Heart left ventricle (tissue), 16 donors: ENCODE measurements around the gene MUC6. TPM values are rescaled to one million over a fixed set of nuclear protein-coding genes. Genes with fewer than 3 reads are reported as not detected.

Experiments used
- ATAC-seq, 4 donors: fragments of 200-7000 bp; cut with Tn5 transposase; one replicate each; pipeline ENCODE4 v1.9.1; 2020 to 2022; ENCODE audit warnings: moderate library complexity in 4 of 4, mild to moderate bottlenecking in 3 of 4, moderate number of reproducible peaks in 1 of 4
- DNase-seq, 5 donors: peaks; one replicate each; pipeline ENCODE4 v3.0.0-alpha.2; 2020
- H3K27ac ChIP-seq, 12 donors: fragments of 200-600 bp; sonication (generic) in 4 of 12; one replicate each; pipeline versions ENCODE4 v1.5.0 to v1.8.0; 2016 to 2022; ENCODE audit warnings: mild to moderate bottlenecking in 2 of 12
- H3K27me3 ChIP-seq, 9 donors: fragments of 200-600 bp; sonication (generic) in 2 of 9; one replicate each; pipeline versions ENCODE4 v1.5.1 to v1.8.0; 2016 to 2022; ENCODE audit warnings: mild to moderate bottlenecking in 3 of 9
- H3K36me3 ChIP-seq, 9 donors: fragments of 200-600 bp; sonication (generic) in 2 of 9; one replicate each; pipeline versions ENCODE4 v1.5.0 to v1.8.0; 2018 to 2022; ENCODE audit warnings: mild to moderate bottlenecking in 2 of 9
- H3K4me1 ChIP-seq, 12 donors: fragments of 200-600 bp; sonication (generic) in 4 of 12; one replicate each; pipeline versions ENCODE4 v1.5.0 to v1.8.0; 2016 to 2022; ENCODE audit warnings: mild to moderate bottlenecking in 3 of 12
- H3K4me3 ChIP-seq, 12 donors: fragments of 200-600 bp; sonication (generic) in 4 of 12; one replicate each; pipeline versions ENCODE4 v1.5.0 to v1.8.0; 2017 to 2022; ENCODE audit warnings: mild to moderate bottlenecking in 9 of 12, moderate library complexity in 4 of 12
- H3K9me3 ChIP-seq, 12 donors: fragments of 200-600 bp; sonication (generic) in 4 of 12; one replicate each; pipeline versions ENCODE4 v1.5.0 to v1.8.0; 2016 to 2022; ENCODE audit warnings: mild to moderate bottlenecking in 1 of 12
- POLR2A ChIP-seq, 2 donors: fragments of 450-650 bp; IDR thresholded peaks; one replicate each; pipeline ENCODE4 v1.6.1; 2017; ENCODE audit warnings: antibody characterized with exemption in 2 of 2, mild to moderate bottlenecking in 2 of 2, moderate library complexity in 2 of 2
- whole genome bisulfite sequencing, 4 donors: extraction: QIAGEN DNeasy Blood & Tissue Kit in 2 of 4; methylation state at CpG; one replicate each; pipeline versions ENCODE4 v1.1.5 to v1.1.7; 2013 to 2018; 5-methylcytosine and 5-hydroxymethylcytosine counted together
- intact Hi-C, 10 donors: fragments of 100-400 bp; cut with DNase I; formaldehyde crosslinking; loops; one replicate each; pipeline versions ENCODE4 v1.11.1 to v1.14.2; 2022
- polyA plus RNA-seq, 2 donors: library from polyadenylated mRNA; stranded (reverse); fragments of 200-250 nt; gene quantifications; one replicate each; pipeline ENCODE4 v1.2.3, GENCODE V29; 2013
- total RNA-seq, 9 donors: library from RNA; depleted of rRNA in 2 of 9; stranded (reverse); fragments of >200 nt in 2 of 9; fragmentation: NEBNext Ultra II Directional in 3 of 9; extraction: Animal tissue kit (Norgen Biotek cat#: 25700) in 3 of 9; gene quantifications; one replicate each; pipeline versions ENCODE4 v1.1.0 to v1.2.4, GENCODE V29; 2016 to 2023
- TF ChIP-seq, protein P1 (sequence below), 12 donors: fragments of 200-600 bp; sonication (generic) in 4 of 12; IDR thresholded peaks; one replicate each; pipeline versions ENCODE4 v1.5.0 to v1.8.0; 2018 to 2022; ENCODE audit warnings: antibody characterized with exemption in 12 of 12, mild to moderate bottlenecking in 5 of 12
- donor health status: ischemic (EF 13 %, LVEDD 7.1; RV severe dilation, severe dysfunction).
- donor health status: healthy with polysubstance abuse.
- donor health status: DM: no; HTN: yes; CAD: no.
- donor health status: DM: no; HTN: no; CAD: no.
- donor health status: ischemic (EF 25% LVEDD 6.9; RV normal size, moderate dysfunction).
- donor health status: ischemic (EF 25% LVEDD 5.7; RV mildly dilated, moderate dysfunction).
- donor health status: healthy.
- donor health status: DM: yes; HTN: yes; CAD: no.
- donor health status: ischemic (EF 35%, LVEDD 5.7; RV mildly dilated, moderate dysfunction).
- donor health status: nonischemic (EF 11% LVEDD 7.7; RV severe dilation, severe dysfunction).
- donor health status: DM: yes; HTN: yes; CAD: no.
- donor health status: PGD.
- donor health status: ischemic (EF 29% LVEDD 5.4; RV normal size, mild dysfunction).
- donor health status: nonischemic (EF 23%, LVEDD 6.1; RV moderate dilation, normal function).

MUC6 gene
- total and polyA plus RNA-seq, 11 donors: 0.04 to 0.06 TPM; not detected in 9

DNA sequence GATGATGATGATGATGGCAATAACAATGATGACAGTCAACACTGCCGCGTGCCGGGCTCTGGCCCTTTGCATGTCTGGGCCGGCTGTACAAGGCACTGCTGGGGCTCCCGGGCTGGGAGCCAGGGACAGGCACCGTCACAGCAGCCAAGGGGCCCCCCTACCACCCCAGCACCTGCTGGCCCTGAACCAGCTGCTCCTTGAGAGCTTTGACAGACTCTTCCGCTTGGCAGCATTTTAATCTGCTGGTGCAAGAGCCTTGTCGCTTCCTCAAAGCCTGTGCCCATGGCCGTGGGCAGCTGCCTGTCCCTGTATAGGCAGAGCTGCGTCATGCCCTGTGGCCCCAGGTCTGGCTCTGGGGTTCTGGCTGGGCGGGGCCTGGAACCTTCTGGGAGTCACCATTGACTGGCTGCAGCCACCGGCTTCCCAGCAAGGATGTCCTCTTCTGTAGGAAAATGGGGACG is 12.9 kb upstream of the MUC6 start:
- no peak overlapping the region for H3K4me3 ChIP-seq
- WGBS, 4 donors: 48 to 73% (median 66%) methylated on average over 2 to 13 of the region's 13 CpGs
- H3K27ac ChIP-seq: no peak overlapping the region
- H3K27me3 ChIP-seq: peaks cover 0 to 58% (median 9%) of the 10 kb centered on the region in 9 donors
- ATAC-seq: no peak
- no peak for TF ChIP-seq POLR2A (IDR thresholded peaks at IDR 0.05)
- TF ChIP-seq, protein P1, sequence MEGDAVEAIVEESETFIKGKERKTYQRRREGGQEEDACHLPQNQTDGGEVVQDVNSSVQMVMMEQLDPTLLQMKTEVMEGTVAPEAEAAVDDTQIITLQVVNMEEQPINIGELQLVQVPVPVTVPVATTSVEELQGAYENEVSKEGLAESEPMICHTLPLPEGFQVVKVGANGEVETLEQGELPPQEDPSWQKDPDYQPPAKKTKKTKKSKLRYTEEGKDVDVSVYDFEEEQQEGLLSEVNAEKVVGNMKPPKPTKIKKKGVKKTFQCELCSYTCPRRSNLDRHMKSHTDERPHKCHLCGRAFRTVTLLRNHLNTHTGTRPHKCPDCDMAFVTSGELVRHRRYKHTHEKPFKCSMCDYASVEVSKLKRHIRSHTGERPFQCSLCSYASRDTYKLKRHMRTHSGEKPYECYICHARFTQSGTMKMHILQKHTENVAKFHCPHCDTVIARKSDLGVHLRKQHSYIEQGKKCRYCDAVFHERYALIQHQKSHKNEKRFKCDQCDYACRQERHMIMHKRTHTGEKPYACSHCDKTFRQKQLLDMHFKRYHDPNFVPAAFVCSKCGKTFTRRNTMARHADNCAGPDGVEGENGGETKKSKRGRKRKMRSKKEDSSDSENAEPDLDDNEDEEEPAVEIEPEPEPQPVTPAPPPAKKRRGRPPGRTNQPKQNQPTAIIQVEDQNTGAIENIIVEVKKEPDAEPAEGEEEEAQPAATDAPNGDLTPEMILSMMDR (IDR thresholded peaks at IDR 0.05): no peak
- intact Hi-C loops: loop anchor here in 1 of 10 donors (5.0 kb wide), 1 partner anchor 147 kb away; no protein-coding TSS in a partner anchor
- peaks cover 0 to 6% (median 0%) of the 10 kb centered on the region in 12 donors for H3K9me3 ChIP-seq
- H3K36me3 ChIP-seq: no peaks in the 10 kb centered on the region
- H3K4me1 ChIP-seq: peaks cover 0 to 18% (median 0%) of the 10 kb centered on the region in 12 donors
- DNase-seq: peak in 3 of 5 donors; percentile 19 to 46 (median 29)

DNA sequence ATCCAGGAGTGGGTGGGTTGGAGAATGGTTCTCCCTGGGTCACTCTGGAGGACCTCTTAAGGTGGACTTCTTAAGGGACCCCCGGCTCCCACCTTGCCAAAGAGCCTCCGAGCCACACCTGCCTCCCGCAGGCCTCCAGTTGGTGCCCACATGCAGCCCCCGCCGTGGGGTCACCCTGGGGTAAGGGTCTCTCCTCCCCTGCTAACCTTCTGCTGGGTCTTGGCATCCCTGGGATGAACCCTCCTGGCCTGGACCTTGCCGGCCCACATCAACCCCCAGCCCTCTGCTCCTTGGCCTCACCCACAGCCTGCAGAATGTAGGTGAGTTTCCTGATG is 12.5 kb upstream of the MUC6 start:
- no peak overlapping the region for H3K27ac ChIP-seq
- H3K9me3 ChIP-seq: peaks cover 0 to 6% (median 0%) of the 10 kb centered on the region in 12 donors
- H3K27me3 ChIP-seq: peaks cover 0 to 54% (median 6%) of the 10 kb centered on the region in 9 donors
- intact Hi-C loops: loop anchor here in 1 of 10 donors (5.0 kb wide), 1 partner anchor 147 kb away; no protein-coding TSS in a partner anchor
- H3K36me3 ChIP-seq: no peaks in the 10 kb centered on the region
- TF ChIP-seq POLR2A (IDR thresholded peaks at IDR 0.05): no peak
- TF ChIP-seq, protein P1 (IDR thresholded peaks at IDR 0.05): no peak
- 84 to 93% (median 90%) methylated on average over 4 to 6 of the region's 6 CpGs for WGBS, 4 donors
- no peak overlapping the region for H3K4me3 ChIP-seq
- ATAC-seq (no peak), DNase-seq (peak in 1 of 5 donors; percentile 39)
- peaks cover 0 to 14% (median 0%) of the 10 kb centered on the region in 12 donors for H3K4me1 ChIP-seq

DNA sequence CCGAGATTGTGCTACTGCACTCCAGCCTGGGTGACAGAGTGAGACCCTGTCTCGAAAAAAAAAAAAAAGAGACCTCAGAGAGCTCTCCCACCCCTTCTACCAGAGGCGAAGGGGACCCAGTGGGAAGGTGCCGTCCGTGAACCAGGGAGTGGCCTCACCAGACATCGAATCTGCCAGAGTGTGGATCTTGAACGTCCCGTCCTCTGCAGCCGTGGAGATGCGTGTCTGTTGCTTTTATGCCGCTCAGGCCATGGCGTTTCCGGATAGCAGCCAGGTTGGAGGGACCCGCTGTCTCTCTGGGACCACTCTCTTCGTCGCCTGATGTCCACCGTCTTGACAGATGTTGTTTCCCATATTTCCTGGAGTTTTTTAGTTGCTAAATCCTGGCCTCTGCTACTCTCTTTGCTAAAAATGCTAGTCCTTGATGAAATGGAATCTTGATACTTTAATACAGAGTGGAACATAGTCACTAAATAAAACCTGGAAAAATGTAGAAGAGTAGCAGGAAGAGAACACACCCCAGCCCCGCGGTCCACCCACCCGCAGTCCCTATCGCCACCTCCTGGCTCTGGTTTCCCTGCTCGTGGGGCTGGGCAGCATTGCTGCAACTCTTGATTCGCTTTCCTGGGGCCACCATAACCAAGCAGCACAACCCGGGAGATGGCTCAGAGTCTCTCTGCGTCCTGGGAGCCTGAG is 12.0 kb upstream of the MUC6 start:
- Histone ChIP-seq H3K36me3 (no peaks in the 10 kb centered on the region), H3K27me3 (peaks cover 0 to 49% (median 5%) of the 10 kb centered on the region in 9 donors), H3K4me3 (no peak overlapping the region), H3K27ac (no peak overlapping the region), H3K4me1 (peaks cover 0 to 9% (median 0%) of the 10 kb centered on the region in 12 donors), H3K9me3 (peaks cover 0 to 6% (median 0%) of the 10 kb centered on the region in 12 donors)
- no peak for TF ChIP-seq POLR2A (IDR thresholded peaks at IDR 0.05)
- TF ChIP-seq, protein P1 (IDR thresholded peaks at IDR 0.05): no peak
- peak in 1 of 5 donors; percentile 47 for DNase-seq
- 54 to 73% (median 65%) methylated on average over 25 of the region's 25 CpGs for WGBS, 4 donors
- intact Hi-C loops: loop anchor here in 1 of 10 donors (5.0 kb wide), 1 partner anchor 146 kb away; no protein-coding TSS in a partner anchor
- ATAC-seq: no peak

- H3K9me3 ChIP-seq: peaks cover 0 to 6% (median 0%) of the 10 kb centered on the region in 12 donors
- H3K4me3 ChIP-seq: no peak overlapping the region
- no peak overlapping the region for H3K27ac ChIP-seq
- WGBS, 4 donors: 58 to 66% (median 65%) methylated on average over 22 of the region's 22 CpGs
- TF ChIP-seq, protein P1 (IDR thresholded peaks at IDR 0.05): no peak
- TF ChIP-seq POLR2A (IDR thresholded peaks at IDR 0.05): no peak
- no peaks in the 10 kb centered on the region for H3K36me3 ChIP-seq
- ATAC-seq: no peak
- peaks cover 0 to 8% (median 0%) of the 10 kb centered on the region in 12 donors for H3K4me1 ChIP-seq
- intact Hi-C loops: loop anchor here in 1 of 10 donors (5.0 kb wide), 1 partner anchor 145 kb away; no protein-coding TSS in a partner anchor
- peaks cover 0 to 45% (median 5%) of the 10 kb centered on the region in 9 donors for H3K27me3 ChIP-seq
- DNase-seq: peak in 2 of 5 donors; percentile 10 to 24
Observed at GRCh38 chr11:1047595-1048156, 11.2 kb upstream of the MUC6 start.
